ENCODE results near the gene TEPSIN.

Gene TEPSIN

GRCh38 chr17:81254955-81255717, 16.3 kb upstream of the TEPSIN start:
- H3K4me3 ChIP-seq (ENCODE audit: low read length) = no peak overlapping the region
- H3K27ac ChIP-seq (ENCODE audit: low read length) = no peak overlapping the region
- H3K36me3 ChIP-seq (ENCODE audit: insufficient read depth, low read depth, low read length) = no peaks in the 10 kb centered on the region
- no peaks in the 10 kb centered on the region for H3K9me3 ChIP-seq (ENCODE audit: insufficient read depth, low read depth, low read length)
- no peak overlapping the region for H3K9ac ChIP-seq (ENCODE audit: low read depth, low read length)
- no peaks in the 10 kb centered on the region for H3K4me1 ChIP-seq (ENCODE audit: insufficient read depth, low read length)
- no peaks in the 10 kb centered on the region for H3K27me3 ChIP-seq (ENCODE audit: insufficient read depth, low read length)

DNA sequence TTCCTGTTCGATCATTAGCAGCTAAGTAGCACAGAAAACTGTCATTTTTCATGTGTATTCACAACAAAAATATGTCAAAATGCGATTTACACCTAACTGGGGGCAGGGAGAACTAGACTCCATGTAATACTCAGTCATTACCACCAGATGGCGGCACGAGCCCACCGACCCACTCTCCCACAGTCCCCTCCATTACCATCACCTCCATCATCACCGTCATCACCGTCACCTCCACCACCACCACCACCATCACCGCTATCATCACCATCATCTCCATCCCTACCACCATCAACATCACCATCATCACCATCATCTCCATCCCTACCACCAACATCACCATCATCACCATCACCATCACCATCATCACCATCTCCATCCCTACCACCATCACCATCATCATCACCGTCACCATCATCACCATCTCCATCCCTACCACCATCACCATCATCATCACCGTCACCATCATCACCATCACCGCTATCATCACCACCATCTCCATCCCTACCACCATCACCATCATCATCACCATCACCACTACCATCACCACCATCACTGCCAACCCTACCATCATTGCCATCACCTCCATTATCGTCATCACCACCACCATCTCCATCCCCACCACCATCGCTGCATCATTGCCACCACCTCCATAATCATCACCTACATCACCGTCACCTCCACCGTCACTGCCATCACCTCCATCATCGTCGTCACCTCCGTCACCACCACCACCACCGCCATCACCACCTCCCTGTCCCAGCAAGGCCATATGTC, 14.7 kb upstream of the TEPSIN start:
- H3K4me1 ChIP-seq (ENCODE audit: insufficient read depth, low read length) = no peaks in the 10 kb centered on the region
- no peaks in the 10 kb centered on the region for H3K36me3 ChIP-seq (ENCODE audit: insufficient read depth, low read depth, low read length)
- no peaks in the 10 kb centered on the region for H3K27me3 ChIP-seq (ENCODE audit: insufficient read depth, low read length)
- H3K9ac ChIP-seq (ENCODE audit: low read depth, low read length) = no peak overlapping the region
- H3K9me3 ChIP-seq (ENCODE audit: insufficient read depth, low read depth, low read length) = no peaks in the 10 kb centered on the region
- no peak overlapping the region for H3K27ac ChIP-seq (ENCODE audit: low read length)
- H3K4me3 ChIP-seq (ENCODE audit: low read length) = no peak overlapping the region

DNA sequence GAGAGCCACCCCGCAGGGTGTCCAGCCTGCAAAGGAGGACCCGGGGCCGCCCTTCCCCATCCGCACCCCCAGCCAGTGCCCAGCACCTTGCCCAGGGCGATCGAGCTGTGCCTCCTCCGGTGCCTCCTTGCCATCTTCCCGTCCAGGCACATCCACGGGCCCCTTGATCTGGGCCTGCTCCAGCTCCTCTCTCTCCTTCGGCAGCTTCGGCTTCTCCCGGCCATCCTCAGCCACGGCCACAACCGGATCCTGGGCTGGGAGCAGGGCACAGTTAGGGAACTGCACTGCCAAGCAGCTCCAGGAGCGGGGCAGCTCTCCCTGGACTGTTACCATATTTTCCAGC, 14.1 kb upstream of the TEPSIN start:
- Histone ChIP-seq H3K4me1 (ENCODE audit: insufficient read depth, low read length) (no peaks in the 10 kb centered on the region), H3K27me3 (ENCODE audit: insufficient read depth, low read length) (no peaks in the 10 kb centered on the region), H3K4me3 (ENCODE audit: low read length) (no peak overlapping the region), H3K9me3 (ENCODE audit: insufficient read depth, low read depth, low read length) (no peaks in the 10 kb centered on the region), H3K27ac (ENCODE audit: low read length) (no peak overlapping the region), H3K9ac (ENCODE audit: low read depth, low read length) (no peak overlapping the region), H3K36me3 (ENCODE audit: insufficient read depth, low read depth, low read length) (no peaks in the 10 kb centered on the region)

DNA sequence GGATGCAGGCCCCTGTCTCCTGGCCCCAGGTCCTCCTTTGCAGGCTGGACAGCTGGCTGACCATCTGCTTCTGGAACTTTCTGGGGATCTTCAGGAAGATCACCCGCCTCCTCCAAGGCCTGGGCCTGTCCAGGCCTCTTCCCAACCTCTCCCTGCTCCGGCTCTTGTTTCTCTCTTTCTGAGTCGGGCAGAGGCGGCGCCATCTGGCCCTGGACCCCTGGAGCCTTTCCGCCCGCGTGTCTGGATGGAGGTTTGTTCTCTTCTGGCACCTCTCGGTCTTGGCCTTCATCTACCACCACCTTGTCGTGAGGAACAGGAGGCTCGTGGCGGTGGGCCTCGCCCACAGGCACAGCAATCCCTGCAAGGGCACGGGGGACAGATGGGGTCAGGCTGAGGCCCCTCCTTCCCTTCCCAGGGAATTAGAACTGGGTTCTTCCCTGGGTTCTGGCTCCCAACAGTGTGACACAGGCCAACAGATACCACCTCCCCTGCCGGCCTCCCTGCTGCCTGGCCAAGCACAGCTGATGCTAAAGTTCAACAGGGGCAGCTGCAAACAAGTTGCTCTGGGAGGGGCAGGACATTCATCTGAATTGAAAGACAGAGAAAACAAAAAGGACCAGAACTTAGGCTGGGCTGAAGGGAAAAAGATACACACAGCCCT, 13.6 kb upstream of the TEPSIN start:
- Histone ChIP-seq H3K36me3 (ENCODE audit: insufficient read depth, low read depth, low read length) (no peaks in the 10 kb centered on the region), H3K9me3 (ENCODE audit: insufficient read depth, low read depth, low read length) (no peaks in the 10 kb centered on the region), H3K9ac (ENCODE audit: low read depth, low read length) (no peak overlapping the region), H3K27me3 (ENCODE audit: insufficient read depth, low read length) (no peaks in the 10 kb centered on the region), H3K4me3 (ENCODE audit: low read length) (no peak overlapping the region), H3K4me1 (ENCODE audit: insufficient read depth, low read length) (no peaks in the 10 kb centered on the region), H3K27ac (ENCODE audit: low read length) (no peak overlapping the region)

DNA sequence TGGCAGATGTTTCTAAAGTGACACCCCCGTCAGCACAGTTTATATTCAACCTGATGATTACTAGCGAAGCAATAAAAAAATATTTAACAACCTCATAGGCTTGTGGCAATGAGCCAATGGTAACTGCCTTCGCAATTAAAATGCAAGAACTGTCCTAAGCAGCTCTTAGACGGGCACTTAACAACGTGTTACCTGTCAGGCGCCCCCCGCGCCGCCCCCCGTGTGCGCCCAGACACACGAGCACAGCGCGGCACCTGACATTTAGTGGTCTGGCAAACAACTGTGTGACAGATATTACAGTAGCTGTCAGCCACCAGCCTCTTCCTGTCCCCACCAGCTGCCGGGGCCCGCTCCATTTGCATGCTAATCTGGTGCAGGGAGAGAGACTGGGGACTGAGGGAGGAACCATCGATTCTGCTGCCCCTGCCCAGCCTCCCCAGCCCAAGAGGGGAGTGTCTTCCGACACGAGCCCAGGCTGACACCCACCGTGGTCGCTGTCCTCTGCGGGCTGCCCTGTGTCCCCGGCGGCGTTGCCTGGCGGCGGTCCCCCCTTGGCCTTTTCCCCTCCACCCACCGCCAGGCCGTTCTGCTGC, 12.9 kb upstream of the TEPSIN start:
- Histone ChIP-seq H3K9me3 (ENCODE audit: insufficient read depth, low read depth, low read length) (no peaks in the 10 kb centered on the region), H3K9ac (ENCODE audit: low read depth, low read length) (no peak overlapping the region), H3K36me3 (ENCODE audit: insufficient read depth, low read depth, low read length) (no peaks in the 10 kb centered on the region), H3K27me3 (ENCODE audit: insufficient read depth, low read length) (no peaks in the 10 kb centered on the region), H3K4me3 (ENCODE audit: low read length) (no peak overlapping the region), H3K4me1 (ENCODE audit: insufficient read depth, low read length) (no peaks in the 10 kb centered on the region), H3K27ac (ENCODE audit: low read length) (no peak overlapping the region)

DNA sequence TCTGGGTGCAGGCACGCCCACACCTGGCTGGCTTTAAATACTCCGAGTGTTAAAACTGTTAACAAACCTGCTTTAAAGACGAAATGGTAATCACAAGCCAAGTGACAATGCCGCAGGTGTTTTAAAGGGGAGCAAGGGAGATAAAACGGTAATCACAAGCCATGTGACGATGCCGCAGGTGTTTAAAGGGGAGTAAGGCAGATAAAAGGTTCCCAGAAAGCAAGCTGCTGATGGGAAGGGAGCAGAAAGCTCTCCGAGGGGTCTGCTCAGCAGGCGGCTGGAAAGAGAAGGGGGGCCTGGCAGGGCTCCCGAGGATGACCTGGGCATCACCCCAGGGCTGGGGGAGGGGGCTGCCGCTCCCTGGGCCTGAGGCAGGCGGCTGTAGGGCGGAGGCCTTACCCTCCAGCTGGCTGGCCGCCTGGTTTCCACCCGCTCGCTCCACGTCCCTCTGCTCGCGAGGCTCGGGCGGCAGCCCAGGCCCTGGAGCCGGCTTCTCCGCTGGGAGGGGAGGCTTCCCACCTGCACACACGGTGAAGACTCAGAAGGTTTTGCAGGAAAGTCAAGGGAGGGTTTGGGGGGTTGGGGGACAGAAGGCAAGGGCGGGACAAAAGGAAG, 12.3 kb upstream of the TEPSIN start:
- Histone ChIP-seq H3K36me3 (ENCODE audit: insufficient read depth, low read depth, low read length) (no peaks in the 10 kb centered on the region), H3K4me3 (ENCODE audit: low read length) (no peak overlapping the region), H3K9ac (ENCODE audit: low read depth, low read length) (no peak overlapping the region), H3K27ac (ENCODE audit: low read length) (no peak overlapping the region), H3K4me1 (ENCODE audit: insufficient read depth, low read length) (no peaks in the 10 kb centered on the region), H3K9me3 (ENCODE audit: insufficient read depth, low read depth, low read length) (no peaks in the 10 kb centered on the region), H3K27me3 (ENCODE audit: insufficient read depth, low read length) (no peaks in the 10 kb centered on the region)

GRCh38 chr17:81250286-81251093, 11.6 kb upstream of the TEPSIN start:
- H3K9me3 ChIP-seq (ENCODE audit: insufficient read depth, low read depth, low read length) = no peaks in the 10 kb centered on the region
- H3K9ac ChIP-seq (ENCODE audit: low read depth, low read length) = no peak overlapping the region
- H3K36me3 ChIP-seq (ENCODE audit: insufficient read depth, low read depth, low read length) = no peaks in the 10 kb centered on the region
- H3K4me1 ChIP-seq (ENCODE audit: insufficient read depth, low read length) = no peaks in the 10 kb centered on the region
- H3K27ac ChIP-seq (ENCODE audit: low read length) = no peak overlapping the region
- no peaks in the 10 kb centered on the region for H3K27me3 ChIP-seq (ENCODE audit: insufficient read depth, low read length)
- H3K4me3 ChIP-seq (ENCODE audit: low read length) = no peak overlapping the region

DNA sequence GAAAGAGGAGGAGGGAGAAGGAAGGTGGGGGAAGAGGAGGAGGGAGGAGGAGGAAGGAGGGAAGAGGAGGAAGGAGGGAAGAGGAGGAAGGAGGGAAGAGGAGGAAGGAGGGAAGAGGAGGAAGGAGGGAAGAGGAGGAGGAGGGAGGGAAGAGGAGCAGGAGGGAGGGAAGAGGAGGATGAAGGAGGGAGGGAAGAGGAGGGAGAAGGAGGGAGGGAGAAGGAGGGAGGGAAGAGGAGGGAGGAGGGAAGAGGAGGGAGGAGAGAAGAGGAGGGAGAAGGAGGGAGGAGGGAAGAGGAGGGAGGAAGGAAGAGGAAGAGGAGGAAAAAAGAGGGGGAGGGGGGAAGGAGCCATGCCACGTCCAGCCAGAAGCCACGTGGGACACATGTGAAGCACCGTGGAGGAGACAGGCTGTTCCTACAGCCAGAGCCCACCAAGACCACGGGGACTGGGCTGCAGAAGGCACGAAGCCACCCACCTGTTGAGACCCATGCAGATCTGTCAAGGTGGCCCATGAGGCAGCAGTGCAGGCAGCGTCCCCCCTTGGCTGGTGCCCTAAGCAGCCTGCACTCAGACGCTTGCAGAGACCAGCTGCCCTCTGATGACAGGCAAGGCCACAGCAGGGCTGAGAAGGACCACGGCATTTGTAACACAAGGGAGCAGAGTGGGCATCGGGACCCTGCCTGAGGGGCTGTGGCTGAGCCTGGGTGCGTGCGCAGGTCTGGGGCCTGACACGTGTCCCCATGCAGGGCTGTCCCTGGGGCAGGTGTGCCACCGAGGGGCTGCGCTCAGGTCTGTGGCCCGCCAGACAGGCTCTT, 10.6 kb upstream of the TEPSIN start:
- Histone ChIP-seq H3K4me3 (ENCODE audit: low read length) (no peak overlapping the region), H3K36me3 (ENCODE audit: insufficient read depth, low read depth, low read length) (no peaks in the 10 kb centered on the region), H3K27ac (ENCODE audit: low read length) (no peak overlapping the region), H3K9ac (ENCODE audit: low read depth, low read length) (no peak overlapping the region), H3K4me1 (ENCODE audit: insufficient read depth, low read length) (no peaks in the 10 kb centered on the region), H3K27me3 (ENCODE audit: insufficient read depth, low read length) (no peaks in the 10 kb centered on the region), H3K9me3 (ENCODE audit: insufficient read depth, low read depth, low read length) (no peaks in the 10 kb centered on the region)

- no peaks in the 10 kb centered on the region for H3K36me3 ChIP-seq (ENCODE audit: insufficient read depth, low read depth, low read length)
- H3K27ac ChIP-seq (ENCODE audit: low read length) = no peak overlapping the region
- H3K4me3 ChIP-seq (ENCODE audit: low read length) = no peak overlapping the region
- no peaks in the 10 kb centered on the region for H3K9me3 ChIP-seq (ENCODE audit: insufficient read depth, low read depth, low read length)
- no peaks in the 10 kb centered on the region for H3K27me3 ChIP-seq (ENCODE audit: insufficient read depth, low read length)
- H3K4me1 ChIP-seq (ENCODE audit: insufficient read depth, low read length) = no peaks in the 10 kb centered on the region
- no peak overlapping the region for H3K9ac ChIP-seq (ENCODE audit: low read depth, low read length)
Observed at GRCh38 chr17:81248649-81249048, 9.8 kb upstream of the TEPSIN start.

DNA sequence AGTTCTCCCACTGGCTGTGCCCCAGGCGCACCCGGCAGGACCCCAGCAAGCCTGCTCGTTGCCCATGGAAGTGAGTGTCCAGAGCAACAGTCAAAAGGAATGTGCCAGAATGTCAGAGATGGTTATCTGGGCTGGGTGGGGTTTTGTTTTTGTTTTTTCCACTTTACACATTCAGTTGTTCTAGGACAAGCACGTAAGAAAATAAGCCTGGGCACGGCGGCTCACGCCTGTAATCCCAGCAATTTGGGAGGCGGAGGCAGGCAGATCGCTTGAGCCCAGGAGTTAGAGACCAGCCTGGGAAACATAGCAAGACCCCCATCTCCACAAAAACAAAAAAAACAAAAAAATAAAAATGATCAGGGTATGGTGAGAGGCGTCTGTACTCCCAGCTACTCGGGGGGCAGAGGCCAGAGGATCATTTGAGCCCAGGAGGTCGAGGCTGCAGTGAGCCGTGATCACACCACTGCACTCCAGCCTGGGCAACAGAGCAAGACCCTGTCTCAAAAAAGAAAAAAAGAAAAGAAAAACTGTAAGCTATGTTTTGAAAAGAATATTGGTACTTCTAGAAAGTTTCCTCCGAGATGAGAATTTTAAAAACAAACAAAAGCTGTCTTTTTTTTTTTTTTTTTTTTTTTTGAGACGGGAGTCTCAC, 8.6 kb upstream of the TEPSIN start:
- Histone ChIP-seq H3K4me1 (ENCODE audit: insufficient read depth, low read length) (no peaks in the 10 kb centered on the region), H3K27ac (ENCODE audit: low read length) (no peak overlapping the region)

More for the DNA sequence above, 8.6 kb upstream of the TEPSIN start:
- H3K4me3 ChIP-seq (ENCODE audit: low read length) = no peak overlapping the region
- no peaks in the 10 kb centered on the region for H3K27me3 ChIP-seq (ENCODE audit: insufficient read depth, low read length)
- H3K9me3 ChIP-seq (ENCODE audit: insufficient read depth, low read depth, low read length) = no peaks in the 10 kb centered on the region
- H3K36me3 ChIP-seq (ENCODE audit: insufficient read depth, low read depth, low read length) = no peaks in the 10 kb centered on the region
- no peak overlapping the region for H3K9ac ChIP-seq (ENCODE audit: low read depth, low read length)
